H54 (cell line): ENCODE measurements around the gene DPYD.

Experiments used
- DNase-seq: peaks from one replicate; pipeline ENCODE4 v3.0.0; 2011; ENCODE audit warnings: low spot score, mixed read lengths; ENCODE audit not compliant: insufficient read length
- FAIRE-seq: peaks from 3 replicates; lab custom pipeline; 2011; peaks lifted over from hg19 to GRCh38; lab: Jason Lieb, UNC
- POLR2A ChIP-seq: IDR thresholded peaks from 2 replicates; pipeline ENCODE4 v1.6.1; 2011; ENCODE audit warnings: low read depth, mild to moderate bottlenecking, low read length

Gene DPYD

DNA sequence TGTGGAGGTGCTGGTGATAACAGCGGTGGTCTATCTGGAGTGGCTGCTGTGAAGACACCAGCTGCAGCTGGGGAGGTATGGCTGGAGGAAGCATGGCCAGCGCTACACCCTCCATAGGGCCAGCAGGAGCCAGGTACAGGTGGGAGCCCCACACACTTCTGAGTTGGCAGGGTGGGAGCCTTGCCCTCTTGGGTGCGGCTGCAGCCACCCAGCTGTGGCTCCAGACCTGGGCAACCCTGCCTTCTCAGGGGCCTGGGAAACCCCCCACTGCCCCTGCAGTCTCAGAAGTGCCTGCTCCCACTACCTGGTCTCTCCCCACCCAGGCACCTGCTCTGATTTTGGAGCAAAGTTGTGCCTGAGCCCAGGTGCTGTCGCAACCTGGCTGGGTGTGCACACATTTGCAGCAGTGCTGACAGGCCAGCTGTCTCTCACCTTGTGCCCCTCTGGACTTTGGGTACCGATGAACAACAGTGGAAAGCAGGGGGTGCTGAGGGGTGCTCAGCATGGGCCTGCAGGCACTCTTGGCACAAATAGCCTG, 76.2 kb downstream of the DPYD start:
- DNase-seq (no peak), FAIRE-seq (no peak)
- TF ChIP-seq POLR2A = no peak

DNA sequence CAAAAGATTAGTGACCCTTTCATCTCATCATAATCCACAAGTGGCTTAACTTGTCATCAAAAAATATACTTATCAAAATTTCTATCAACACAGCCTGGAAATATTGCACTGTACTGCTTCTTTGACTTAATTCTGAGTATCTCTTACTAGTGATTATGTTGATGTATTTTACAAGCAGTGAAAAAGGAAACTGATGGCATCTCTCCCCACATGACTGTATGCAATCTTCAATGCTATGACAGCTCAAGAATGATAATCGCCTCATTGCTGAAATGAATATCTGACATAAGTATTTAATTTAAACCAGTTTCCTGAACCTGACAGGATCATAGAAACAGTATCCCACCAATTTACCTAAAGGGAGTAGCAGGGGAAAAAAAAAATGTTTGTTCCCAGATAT, 79.5 kb downstream of the DPYD start:
- TF ChIP-seq POLR2A = no peak
- FAIRE-seq (no peak), DNase-seq (no peak)

DNA sequence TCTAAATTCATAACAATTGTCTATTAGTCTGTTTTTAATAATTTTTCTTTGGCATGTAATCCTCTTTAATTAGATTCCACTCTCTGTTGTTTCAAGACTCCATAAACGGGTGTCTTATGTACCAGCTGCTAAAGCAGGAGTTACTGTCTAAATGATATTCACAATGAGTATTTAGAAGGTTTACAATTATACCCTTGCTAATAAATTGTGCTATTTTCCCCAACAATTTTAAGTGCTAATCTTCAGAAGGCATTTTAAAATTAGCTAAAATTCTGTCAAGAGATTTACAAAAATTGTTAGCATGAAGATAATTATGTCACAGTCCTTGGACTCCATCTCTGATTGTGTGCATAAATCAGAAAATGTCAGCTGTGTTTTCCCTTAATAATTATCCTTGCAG, 83.7 kb downstream of the DPYD start:
- FAIRE-seq = no peak
- DNase-seq = no peak
- no peak for TF ChIP-seq POLR2A

DNA sequence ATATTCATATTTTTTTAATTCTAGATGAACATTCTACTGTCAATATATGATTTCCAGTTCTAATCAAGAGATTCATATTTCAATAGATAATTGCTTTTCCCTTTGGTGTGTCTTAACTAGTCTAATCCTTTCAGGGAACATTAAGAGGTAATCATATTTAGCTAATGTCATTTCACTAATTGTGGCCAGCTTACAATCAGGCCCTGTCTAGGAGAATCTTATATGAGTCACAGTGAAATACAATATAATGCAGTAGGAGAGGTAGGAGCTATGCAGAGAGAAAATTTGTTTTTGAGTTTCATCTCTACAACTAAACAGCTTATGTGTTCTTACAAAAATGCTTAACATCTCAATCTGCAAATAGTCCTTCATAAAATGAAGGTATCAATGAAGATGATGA, 85.9 kb downstream of the DPYD start:
- no peak for TF ChIP-seq POLR2A
- FAIRE-seq (no peak), DNase-seq (no peak)

DNA sequence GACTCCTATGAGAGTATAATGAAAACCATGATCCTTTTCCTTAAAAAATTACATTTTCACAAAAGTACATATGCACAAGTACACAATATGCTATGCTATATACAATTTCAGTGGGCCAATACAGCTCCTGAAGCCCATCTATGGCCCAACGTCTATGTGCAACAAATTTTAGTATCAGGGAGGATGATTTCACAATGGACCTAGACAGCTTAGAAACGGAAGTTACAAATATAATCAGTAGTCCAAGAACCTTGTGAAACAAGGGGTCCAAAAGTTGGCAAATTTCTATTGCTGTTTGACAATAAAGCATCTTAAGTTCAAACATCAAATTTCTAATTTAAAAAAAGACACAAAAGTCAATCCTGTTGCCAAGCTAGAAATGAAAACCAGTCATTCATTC, 87.0 kb downstream of the DPYD start:
- DNase-seq = no peak
- no peak for TF ChIP-seq POLR2A
- FAIRE-seq = no peak

DNA sequence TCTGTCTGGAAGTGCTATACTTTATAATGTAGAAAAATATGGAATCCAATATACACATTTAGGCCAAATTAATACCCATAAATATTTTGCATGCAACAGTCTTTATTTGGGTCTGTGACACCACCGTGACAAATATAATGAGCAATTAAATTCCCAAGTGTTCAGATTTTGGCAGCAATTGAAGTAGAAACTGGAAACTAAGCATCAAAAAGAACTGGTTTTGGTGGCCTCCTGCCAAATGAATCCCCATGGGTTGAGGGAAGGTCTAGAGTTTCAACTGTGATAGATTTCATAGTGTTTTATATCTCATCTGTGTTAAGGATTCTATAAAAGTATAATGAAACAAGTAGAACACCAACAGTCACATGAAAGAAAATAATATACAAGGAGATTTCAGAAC, 88.4 kb downstream of the DPYD start:
- no peak for DNase-seq
- no peak for FAIRE-seq
- no peak for TF ChIP-seq POLR2A

DNA sequence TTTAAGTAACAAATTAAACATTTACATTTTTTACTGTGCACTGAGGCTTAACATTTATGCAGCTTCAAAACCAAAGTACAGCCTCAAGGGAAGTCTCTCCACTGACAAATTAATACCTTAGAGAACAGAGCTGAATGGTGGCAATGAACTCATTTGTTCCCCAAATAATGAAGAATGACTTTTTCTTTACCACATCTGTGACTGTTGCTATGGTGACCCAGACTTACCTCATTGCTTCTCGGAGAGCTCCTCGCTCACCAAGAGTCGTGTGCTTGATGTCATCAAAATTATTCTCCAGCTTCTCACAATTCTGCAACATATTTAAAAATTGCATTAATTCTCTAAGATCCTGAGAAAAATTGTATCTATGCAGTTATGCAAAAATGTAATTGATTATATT, 92.9 kb downstream of the DPYD start:
- FAIRE-seq (peak; percentile 52), DNase-seq (no peak)
- TF ChIP-seq POLR2A = no peak

DNA sequence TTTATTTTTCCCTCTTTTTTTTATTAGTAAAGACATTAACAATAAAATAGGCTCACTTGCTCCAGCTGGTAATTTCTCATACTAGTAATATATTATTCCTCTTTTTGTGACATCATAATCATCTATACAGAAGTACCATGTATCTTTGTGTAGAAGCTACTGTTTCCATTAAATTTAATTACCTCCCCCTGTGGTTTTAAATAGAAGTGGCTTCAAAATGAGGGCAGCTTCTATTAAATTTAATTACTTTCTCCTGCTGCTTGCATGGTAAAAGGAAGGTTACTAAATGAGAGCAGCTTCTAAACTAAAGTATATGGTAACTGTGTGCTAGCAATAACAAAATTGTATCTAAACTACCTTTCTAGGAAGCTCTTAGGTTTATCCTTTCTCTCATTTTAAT, 94.0 kb downstream of the DPYD start:
- no peak for FAIRE-seq
- TF ChIP-seq POLR2A = no peak
- DNase-seq = no peak

DNA sequence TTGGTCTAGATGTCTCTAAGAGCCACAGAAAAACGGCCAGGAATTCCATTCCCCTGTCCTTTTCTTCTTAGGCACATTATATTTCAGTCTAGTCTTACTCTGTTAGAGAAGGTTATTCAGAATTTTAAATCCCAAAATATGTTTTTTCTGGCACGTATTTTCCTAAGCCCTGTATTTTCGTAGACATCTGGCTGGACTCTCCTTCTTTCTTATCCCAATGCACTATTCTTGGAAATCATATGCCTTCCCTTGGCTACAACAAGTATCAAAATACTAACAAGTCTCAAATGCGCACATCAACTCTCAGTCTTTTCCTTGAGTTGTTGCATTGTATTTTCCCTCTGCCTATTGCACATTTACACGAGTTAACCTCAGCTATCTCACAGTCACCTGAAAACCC, 96.2 kb downstream of the DPYD start:
- no peak for TF ChIP-seq POLR2A
- no peak for FAIRE-seq
- DNase-seq = no peak

DNA sequence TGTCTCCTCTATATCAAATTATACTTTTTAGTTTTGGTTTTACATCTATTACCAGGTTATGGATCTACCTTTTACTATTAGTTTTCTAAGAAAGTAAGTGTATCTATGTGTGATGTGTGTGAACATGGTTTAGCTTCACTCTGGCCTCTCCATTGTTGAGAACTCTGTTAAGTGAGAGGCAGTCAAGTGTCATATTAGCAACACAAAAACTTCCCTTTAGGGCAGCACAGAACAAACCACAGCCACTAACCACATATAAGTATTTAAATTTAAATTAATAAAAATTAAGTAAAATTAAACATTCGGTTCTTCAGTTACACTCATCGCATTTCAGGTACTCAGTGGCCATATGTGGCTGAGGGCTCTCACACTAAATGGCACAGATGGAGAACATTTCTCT, 96.6 kb downstream of the DPYD start:
- DNase-seq = no peak
- no peak for FAIRE-seq
- no peak for TF ChIP-seq POLR2A

DNA sequence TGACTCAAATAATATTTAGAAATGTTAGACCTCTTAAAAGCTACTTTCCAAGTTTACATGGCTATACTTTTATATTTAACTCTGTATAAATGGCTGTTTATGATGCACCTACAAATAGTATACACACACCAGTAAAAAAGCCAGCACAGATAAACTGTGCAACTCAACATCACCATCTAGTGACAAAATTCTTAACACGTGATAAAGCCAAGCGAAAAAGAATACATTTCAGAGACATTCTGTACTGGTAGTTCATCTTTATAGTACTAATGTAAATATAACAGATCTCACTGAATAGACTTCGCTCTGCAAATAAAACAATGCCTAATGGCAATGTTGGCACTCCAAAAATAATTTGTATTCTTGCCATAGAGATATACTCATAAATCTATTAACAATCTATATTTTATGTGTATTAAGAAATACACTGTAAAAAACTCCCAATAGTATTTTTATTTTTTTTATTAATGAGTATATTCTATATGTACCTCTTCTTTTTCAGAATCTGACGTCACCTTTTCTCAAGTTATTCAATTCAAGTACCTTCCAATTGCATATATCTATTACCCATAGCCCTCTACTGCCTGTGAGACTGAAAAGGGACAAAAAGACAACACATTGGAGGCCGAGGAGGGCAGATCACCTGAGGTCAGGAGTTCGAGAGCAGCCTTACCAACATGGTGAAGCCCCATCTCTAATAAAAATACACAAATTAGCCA, 100.2 kb downstream of the DPYD start:
- no peak for TF ChIP-seq POLR2A
- FAIRE-seq (peak; percentile 95), DNase-seq (no peak)

DNA sequence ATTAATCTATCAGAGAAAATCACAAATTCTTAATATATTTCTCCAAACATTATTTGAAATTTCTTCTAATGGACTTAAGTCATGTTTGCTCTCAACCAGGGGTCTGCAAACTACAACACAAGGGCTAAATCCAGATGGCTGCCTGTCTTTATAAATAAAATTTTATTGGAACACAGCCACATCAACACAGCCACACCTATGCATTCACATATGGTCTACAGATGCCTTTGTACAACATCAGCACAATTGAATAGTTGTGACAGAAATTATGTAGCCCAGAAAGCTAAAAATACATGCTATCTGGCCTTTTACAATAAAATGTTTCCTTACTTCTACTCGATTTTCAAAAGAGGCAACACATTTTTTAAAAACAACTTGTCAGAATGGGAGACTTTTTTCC, 103.9 kb downstream of the DPYD start:
- no peak for FAIRE-seq
- TF ChIP-seq POLR2A = no peak
- DNase-seq = no peak

DNA sequence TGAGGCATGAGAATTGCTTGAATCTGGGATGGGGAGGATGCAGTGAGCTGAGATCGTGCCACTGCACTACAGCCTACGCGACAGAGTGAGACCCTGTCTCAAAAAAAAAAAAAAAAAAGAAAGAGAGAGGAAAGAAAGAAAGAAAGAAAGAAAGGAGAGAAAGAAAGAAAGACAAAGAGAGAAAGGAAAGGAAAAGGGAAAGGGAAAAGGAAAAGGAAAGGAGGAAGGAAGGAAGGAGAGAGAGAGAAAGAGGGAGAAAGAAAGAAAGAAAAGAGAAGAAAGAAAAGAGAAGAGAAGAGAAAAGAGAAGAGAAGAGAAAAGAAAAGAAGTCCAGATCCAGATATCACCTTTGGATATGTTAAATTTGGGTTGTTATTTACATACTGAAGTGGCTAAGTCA, 106.0 kb downstream of the DPYD start:
- DNase-seq = no peak
- peak; percentile 11 for FAIRE-seq
- no peak for TF ChIP-seq POLR2A

DNA sequence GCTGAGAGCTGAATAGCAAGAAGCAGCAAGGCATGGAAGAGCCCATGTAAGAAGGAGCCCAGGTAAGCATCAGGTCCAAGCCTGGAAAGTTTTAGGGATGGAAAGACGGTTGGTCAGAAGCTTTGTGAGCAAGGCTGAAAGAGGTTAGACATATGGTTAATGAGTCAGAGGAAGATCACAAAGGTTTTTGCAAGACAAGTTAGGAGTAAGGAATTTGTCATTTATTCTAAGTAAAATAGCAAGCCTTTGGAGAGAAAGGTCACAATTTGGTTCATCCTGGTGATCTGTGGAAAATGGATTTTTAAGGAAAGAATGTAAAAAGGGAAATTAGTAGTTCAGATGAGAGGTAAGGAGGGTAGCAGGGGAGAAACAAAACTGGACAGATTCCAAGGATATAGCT, 106.7 kb downstream of the DPYD start:
- TF ChIP-seq POLR2A = no peak
- FAIRE-seq (peak; percentile 96), DNase-seq (peak; percentile 2)

DNA sequence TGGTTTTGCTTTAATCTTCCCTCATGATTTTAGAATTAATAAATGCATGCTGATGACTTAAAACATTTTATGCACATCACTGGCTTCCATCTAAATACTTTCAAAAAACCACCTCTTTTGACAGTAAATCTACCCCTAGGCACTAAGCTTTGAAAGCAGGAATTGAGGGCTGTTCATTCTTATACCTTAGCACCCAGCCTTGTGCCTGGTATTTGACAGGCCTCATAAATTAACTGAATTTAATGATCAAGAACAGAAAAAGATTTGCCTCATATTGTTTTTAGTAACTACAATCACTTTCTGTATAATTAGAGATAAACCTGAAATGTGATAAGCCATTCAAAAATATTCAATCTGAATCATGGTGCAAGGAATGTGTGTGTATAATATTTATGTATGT, 108.8 kb downstream of the DPYD start:
- no peak for TF ChIP-seq POLR2A
- DNase-seq (no peak), FAIRE-seq (no peak)

DNA sequence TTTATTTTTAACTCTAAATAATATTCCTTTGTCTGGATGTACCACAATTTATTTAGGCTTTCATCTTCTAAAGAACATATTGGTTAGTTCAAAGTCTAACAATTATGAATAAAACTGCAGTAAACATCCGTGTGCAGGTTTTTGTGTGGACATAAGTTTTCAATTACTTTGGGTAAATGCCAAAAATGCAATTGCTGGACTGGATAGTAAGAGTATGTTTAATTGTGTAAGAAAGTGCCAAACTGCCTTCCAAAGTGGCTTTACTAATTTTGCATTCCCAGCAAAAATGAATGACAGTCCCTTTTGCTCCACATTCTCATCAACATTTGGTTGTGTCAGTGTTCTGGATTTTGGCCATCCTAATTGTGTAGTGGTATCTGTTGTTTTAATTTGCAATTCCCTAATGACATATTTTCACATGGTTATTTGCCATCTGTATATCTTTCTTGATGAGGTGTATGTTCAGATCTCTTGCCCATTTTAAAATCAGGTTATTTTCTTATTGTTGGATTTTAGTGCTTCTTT, 113.8 kb downstream of the DPYD start:
- FAIRE-seq = peak; percentile 15
- DNase-seq = no peak
- TF ChIP-seq POLR2A = no peak
